Measurements from ENCODE around the gene TELO2.

The TELO2 gene

DNA sequence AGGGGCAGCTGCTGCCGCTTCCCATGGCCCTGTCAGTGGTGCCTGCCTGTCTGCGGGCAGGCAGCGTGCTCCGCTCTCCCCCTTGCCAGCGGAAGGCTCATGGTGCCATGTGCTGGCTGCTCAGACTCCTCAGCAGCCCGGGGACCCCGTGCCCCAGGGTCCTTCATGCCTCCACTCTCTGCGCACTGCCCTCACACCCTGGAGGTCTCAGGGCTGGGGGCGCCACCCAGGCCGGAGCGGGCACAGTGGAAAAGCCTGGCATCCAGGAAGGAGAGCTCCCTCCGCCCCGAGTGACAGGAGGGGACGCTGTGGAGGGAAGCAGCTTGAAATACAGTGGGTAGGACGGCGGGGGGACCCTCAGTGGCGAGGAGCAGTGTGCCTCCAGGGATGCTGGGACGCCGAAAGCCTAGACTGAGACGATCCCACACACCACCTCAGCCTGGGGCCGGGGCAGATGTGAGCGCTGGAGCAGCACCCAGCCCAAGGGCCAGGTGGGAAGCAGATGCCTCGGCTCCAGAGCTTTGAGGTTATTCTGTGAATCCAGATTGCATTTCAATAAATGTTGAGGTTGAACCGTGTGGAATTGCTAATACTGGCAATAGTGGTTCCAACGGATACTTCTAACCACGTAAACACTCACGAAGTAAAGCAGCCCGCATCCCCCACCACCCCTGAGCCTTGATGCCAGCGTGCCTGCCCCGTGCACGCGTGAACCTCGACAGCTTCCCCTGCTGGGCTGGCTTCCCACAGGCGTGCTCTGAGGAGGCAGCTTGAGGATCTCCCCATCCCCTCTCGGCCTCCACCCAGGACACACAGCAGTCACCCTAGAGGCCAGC, 46.8 kb downstream of the TELO2 start:
- DNase-seq: no peak

DNA sequence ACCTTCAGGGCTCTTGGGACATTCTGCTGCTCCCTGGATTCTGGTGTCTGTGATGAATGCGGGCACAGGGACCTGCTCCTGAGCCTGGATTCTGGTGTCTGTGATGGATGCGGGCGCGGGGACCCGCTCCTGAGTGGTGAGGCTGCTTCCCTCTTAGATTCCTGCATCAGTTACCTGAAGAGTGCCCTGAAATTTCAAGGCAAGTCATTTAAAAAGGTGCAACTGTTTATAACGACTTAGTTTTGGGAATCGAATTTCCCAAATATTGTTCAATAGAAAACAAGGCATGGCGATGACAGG, 47.3 kb downstream of the TELO2 start:
- DNase-seq: no peak

DNA sequence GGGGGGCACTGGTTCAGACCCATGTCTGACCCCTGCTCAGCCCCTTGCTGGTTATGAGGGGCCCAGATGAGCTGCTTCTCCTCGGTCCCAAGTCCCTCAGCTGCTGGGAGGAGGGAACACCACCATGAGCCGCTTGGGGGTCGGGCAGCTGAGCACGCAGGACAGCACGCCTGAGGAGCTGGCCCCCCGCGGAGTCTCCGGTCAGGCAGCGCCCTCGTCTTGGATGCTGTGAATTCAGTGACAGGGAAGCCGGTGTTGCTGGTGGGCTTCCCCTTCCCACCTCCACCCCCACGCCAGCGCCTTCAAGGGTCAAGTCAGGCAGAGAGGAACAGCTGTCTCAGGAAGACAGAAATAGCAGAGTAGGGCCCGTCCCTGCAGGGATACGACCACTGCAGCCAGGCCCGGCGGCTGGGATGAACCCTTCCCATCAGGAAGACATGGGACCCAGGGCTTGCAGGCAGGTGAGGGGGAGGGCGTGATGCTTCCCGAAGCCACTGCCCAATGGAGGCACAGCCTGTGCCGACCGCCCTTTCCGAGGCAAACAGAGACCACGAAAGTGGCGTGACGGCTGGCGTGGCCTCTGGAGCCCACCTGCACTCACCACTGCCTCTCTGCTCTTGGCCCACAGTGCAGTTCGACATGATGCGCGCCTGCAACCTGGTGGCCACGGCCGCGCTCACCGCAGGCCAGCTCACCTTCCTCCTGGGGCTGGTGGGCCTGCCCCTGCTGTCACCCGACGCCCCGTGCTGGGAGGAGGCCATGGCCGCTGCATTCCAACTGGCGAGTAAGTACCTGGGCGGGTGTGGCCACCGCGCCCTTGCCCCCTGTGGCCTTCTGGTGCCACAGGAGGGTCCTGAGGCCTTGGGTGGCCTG, 48.4 kb downstream of the TELO2 start:
- DNase-seq: no peak

DNA sequence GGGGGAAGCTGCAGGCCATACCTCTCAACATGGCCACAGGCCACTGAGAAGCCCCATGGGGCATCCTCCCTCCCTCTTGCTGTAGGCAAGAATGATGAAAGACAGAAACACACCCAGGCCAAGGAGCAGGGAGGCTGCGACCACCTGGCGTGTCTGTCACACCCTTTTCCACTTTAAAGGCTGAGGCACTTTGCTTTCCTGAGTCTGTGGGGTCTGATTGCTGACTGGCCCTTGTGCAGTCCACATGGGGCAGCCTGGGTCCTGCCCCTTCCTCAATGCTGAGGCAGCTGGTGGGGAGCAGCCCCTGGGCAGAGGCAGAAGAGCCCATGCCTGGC, 49.0 kb downstream of the TELO2 start:
- DNase-seq: no peak

DNA sequence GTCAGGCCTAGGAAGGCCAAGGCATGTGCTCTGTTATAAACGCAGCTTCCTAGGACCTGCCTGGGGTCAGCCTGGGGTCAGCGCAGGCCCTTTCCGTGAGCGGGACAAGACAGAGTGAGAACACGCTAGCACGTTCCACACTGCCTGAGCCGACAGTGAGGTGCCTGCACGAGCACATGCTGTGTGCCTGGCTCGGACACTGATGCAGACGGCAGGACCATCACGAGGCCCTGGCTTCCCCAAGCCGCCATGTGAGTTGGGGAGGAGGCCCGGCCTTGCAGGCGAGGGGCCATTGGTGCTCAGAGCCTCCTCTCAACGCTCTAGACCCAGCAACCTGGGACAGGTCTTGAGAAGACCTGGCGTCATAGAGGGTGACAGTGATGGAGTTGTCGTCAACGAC, 49.4 kb downstream of the TELO2 start:
- no peak for DNase-seq

DNA sequence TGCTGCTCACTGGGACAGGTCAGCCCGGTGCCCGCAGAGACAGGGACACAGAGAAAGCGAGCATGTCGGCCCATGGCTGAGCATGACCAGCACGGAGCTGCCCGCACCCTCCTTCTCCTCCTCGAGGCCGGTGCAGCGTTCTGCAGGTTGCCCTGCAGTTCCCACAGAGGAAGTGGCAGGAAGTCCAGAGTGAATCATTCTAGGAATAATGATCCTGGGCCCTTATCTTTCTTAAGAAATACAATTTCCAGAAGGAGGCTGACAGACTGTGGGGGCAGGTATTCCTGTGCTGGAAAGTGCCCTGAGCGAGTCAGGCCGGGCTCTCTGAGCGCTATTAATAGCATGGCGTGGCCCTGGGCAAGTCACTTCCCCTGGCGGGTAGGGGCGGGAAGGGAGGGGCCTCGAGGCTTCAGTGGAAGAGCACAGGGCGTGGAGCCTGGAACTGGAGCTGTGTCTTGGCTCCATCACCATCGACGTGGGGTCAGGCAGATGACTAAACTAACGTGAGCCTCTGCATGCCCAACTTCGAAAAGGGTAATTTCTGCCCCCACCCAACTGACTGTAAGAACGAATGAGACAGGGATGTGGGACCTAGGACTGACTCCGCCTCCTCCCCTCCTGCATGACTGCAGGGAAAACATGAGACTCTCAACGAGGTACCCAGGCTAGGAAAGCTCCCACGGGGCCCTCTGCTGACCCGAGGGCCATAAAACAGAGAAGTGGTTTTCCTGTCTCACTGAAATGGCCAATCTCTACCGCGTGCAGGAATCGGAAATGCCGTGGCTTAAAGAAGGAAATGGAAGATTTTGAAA, 50.1 kb downstream of the TELO2 start:
- peak in 3 of 6 experiments; percentile 15 to 34 (median 25) for DNase-seq

DNA sequence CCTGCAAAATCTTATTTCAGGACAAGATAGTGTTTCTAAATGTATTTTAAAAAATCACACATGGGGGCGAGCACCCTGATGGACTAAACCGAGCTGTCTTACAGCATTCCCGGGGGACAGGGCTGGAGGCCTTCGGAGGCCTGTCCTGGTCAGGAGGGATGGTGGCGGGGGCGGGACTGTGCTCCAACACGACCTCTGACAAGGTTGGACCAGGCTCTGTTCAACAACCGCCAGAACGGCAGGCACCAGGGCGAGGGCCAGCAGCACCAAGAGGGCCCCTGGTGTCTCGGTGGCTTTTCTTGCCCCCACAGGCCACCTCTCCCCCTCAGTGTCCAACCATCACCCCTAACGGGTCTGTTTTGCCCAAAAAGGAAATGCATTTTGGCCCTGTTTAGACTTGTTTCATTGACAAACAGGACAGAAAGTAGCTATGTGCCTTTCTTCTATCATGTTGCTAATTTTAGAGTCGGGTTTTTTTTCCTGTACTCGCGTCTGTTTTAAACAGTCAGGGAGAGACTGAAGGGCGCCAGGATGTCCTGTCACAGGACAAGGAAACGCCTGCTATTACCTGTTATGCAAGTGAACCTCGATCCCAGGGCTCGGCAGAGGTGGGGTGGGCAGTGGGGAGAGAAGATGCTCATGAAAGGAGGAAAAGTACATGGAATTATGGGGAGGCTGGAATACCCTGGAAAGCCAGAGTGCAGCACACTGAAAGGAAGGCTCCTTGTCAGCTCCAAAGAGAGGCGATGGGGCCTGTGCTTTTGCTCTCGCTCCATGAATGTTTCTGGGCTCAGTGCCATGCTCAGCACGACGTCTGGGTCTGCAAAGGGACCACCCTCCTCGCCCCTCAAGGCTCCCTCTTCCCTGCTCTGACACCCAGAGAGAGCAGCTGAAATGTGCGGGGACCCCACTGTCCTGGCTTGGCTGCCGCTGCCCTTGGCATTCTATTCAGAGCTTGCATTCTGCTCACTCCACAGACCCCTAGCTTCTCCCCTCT, 52.2 kb downstream of the TELO2 start:
- no peak for DNase-seq

DNA sequence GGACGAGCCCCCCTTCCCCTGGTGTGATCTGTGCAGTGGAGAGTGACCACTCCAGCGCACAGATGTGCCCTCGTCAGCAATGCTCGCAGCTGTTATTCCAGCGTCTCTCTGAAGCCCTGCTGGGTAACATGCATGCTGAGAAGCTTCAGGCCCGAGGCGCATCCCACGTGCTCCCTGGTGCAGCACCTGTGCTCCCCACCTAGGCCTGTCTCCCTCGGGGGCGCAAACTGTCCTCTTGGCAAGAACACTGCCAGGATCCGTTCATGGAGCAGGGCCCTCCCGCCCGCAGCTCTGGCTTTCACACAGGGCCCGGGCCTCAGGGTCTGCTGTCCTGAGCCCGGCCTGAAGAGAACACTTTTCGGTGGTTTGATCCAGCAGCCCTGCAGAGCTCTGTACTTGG, 53.3 kb downstream of the TELO2 start:
- DNase-seq: no peak

DNA sequence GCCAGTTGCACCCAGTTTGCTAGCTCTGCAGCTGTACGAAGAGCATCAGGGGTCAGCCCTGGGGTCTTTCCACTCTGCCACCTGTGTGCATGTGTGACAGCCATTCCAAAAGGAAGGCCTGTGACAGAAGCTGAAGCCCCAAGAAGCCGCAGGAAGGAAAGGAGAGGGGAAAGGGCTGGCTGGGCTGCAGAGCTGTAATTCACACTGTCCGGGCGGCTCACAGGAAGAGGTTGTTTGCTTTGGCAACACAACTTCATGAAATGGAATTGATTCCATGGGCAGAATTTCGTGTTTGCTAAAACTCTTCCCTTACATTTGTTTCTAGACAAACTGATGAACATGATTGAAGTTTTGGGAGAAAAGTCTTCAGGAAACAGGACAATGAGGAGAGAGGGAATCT, 55.1 kb downstream of the TELO2 start:
- DNase-seq: no peak

DNA sequence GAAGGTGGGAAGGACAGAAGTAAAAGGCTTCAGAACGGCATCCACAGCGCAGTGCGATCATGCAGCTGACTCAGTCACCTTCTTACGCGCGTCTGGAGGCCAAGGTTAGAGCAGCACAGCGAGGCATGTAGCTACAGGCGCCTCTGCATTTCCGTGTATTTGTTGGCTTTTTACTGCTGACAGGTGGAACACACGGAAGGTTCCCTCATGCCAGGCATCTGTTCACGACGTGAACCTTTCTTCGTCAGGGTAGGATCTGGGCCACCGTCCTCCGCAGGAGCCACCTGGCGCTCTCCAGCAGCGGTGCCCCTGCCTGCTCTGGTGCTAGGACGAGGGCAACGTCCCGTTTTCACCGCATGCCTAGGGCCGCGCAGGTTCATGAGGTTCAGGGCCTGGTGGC, 55.6 kb downstream of the TELO2 start:
- no peak for DNase-seq

DNA sequence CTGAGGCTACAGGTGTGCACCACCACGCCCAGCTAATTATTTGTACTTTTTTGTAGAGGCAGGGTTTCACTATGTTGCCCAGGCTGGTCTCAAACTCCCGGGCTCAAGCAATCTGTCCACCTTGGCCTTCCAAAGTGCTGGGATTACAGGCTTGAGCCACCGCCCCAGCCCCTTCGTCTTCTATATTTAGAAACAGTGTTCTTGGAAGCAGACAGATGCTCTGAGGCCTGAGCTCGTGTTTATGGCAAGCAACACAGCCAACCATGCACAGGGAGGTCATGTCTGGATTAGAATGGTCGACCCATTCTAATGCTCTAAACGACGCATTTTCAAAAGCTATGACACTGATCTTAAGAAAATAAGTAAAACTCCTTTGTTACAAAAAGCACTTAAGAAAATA, 56.9 kb downstream of the TELO2 start:
- DNase-seq: no peak

DNA sequence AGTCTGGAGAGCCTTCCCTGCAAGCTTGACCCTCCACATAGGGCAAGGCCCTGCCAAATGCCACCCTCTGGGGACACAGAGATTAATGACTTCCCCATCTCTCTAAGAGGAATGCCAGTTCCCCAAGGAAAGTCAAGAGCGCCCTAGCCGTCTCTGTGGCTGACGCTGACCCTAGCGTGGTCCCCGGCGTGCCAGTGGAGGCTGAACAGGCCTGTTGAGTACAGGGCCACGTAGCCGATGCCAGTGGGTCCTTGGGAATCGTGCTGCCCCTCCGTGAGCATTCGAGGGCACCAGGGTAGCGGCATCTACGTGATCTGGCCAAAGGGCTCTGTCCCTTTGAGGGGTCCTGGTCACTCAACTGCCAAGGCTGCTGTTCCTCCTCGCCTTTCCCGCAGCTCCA, 57.5 kb downstream of the TELO2 start:
- no peak for DNase-seq

DNA sequence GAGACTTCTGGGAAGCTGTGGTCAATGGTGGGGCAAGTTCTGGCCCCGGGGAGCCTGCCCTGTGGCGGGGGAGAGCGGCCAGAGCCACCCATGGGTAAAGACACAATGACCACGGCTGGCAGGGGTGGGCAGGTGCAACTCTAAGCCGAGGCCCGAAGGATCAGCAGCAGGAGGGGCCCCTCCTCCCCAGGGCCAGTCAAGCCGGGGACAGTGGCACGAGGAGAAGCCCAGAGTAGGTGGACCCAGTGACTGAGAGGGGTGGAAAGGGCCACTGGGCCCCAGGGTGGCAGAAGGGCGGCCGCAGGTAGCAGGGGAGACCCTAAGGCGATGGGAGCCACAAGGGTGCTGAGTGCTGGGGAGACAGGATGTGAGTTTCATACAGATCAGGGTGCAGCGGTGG, 58.0 kb downstream of the TELO2 start:
- DNase-seq: no peak

DNA sequence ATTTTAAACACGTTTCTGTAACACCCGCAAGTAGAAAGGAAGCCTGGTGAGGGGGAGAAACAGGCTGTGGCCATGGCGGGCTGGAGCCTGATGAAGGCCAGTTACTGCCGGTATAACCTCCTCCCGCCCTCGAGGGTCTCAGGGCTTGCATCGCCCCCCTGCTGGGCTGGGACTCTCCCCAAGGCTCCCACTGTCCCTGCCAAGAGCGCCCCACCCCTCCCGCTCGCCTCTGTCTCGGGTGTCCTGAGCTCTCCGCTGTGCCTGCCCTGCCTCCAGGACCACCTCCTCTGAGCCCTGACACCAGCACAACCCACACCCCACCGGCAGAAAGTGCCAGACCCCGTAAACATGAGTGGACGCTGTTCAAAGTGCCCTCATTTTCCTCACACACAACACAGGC, 59.0 kb downstream of the TELO2 start:
- DNase-seq: no peak

DNA sequence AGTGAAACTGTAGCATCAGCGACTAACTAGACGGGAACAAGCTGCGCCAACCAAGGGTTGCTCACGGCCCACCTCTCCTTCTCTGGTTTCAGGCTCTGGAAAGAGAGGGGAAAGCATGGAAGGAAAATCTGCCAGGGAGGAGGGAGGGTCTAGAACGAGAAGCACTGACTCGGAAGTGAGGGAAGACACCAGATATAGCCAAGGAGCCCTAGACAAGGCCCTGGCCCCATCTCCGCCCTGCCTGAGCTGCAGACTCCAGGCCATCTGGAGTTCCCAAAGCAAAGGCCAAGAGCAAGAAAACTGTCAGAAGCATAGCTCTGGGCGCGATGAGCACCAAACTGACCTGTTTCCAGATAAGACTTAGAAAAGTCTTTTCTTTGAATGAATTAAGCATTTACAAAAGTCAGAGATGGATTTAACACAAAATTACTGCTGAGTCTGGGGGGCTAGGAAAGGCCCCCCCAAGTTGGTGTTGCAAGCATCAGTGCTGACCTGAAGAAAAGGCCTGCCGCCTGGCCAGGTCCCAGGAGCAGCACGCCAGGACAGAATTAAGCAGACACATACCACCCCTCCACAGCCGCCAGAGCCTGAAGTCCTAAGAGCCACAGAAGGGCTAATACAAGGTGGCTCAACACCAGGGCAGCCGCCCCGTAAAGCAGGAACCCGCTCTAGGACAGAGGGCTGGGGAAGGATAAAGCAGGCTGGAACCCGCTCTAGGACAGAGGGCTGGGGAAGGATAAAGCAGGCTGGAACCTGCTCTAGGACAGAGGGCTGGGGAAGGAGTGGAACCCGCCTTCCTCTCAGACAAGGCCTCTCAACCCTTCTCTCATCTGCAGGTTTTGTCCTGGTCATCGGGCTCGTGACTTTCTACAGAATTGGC, 61.0 kb downstream of the TELO2 start:
- DNase-seq: no peak

DNA sequence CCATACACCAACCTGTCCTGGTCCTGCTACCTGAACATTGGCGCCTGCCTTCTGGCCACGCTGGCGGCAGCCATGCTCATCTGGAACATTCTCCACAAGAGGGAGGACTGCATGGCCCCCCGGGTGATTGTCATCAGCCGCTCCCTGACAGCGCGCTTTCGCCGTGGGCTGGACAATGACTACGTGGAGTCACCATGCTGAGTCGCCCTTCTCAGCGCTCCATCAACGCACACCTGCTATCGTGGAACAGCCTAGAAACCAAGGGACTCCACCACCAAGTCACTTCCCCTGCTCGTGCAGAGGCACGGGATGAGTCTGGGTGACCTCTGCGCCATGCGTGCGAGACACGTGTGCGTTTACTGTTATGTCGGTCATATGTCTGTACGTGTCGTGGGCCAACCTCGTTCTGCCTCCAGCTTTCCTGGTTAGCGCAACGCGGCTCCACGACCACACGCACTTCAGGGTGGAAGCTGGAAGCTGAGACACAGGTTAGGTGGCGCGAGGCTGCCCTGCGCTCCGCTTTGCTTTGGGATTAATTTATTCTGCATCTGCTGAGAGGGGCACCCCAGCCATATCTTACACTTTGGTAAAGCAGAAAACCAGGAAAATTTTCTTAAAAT, 61.8 kb downstream of the TELO2 start:
- no peak for DNase-seq

DNA sequence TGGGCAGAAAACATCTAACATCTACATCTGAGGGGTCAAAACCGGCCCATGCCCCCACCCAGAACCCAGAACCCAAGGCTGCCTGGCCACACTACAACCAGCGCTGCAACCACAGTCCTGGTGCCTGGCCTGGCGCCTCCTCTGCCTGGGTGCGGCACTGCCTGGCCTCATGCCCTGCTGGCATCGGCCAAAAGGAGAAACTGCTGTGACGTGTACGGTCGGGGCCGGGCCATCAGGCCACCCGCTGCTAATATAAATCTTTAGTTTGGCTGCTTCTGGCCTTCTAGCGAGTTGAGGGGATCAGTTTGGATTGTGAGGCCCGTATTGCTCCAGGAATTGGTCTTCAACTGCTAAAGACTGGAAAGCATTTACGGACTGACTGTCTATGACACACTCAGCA, 63.1 kb downstream of the TELO2 start:
- DNase-seq: no peak

DNA sequence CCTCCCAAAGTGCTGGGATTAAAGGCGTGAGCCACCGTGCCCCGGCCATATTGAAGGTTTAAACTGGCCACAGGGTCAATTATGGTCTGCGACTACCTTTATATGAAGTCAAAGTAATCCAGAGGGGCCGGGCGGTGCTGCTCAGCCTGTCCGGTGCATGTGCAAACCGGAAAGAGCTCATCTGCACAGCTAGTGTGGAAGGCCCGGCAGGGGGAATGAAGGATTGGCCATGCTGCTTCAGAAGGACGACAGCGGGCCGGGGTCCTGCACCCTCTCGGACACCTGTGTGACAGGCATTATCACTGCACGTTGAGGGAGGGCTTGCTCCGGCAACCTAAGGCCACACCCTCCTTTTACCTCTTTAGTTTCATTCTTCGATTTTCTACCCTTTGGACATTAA, 63.9 kb downstream of the TELO2 start:
- DNase-seq: no peak

DNA sequence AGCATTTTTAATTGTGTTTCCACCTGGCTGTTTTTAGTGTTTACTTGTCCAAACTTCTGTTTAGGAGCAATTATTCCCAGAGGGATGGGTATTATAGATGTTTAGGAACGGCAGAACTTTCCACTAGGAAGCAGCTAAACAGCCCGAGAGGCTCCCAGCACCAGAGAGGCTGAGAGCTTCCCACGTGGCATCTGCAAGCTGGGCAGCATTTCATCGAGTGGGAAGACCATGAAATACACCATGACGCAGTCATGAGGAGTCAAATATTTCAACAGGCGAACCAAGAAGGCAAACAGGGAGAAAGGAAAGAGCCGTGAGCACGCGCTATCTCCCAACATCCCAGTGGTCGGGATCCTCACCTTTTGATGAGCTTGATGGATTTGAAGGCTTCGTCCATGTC, 64.4 kb downstream of the TELO2 start:
- DNase-seq: no peak

DNA sequence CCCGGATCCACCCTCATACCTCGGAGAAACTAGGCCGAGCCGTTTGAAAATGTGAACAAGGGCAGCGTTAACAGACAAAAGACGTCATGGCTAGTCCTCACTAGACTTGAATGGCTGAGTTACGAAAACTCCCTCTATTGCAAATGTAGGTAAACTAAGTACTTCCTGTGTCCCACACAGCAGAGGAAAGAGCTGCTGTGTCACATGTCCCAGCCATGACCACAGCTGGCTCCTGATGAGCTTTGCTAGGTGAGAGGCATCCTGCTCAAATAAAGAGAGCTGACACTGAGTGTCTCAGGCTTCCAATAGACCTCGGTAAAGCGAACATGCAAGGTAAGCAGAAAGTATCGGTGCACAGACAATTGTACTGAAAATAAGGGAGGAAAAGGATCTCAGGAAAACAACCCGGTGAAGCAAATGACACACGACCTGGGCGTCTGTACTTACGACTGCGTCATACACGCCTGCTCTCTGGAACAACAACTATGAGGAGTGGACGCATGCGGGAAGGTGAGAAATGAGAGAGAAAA, 66.4 kb downstream of the TELO2 start:
- peak in 4 of 6 experiments; percentile 14 to 42 (median 30) for DNase-seq

All from stimulated activated naive CD4-positive, alpha-beta T cell (primary cell).